RWPE1 (cell line): ENCODE data around the gene DUOX2.
"Not testable (repeated sequence)": the region's sequence is repeated elsewhere in the genome, so short reads cannot be mapped to it uniquely, and the experiment has no call there.

Source experiments
- CTCF ChIA-PET: fragments of 350-600 bp; sonication (Branson Sonifier 250); formaldehyde crosslinking; extraction: SDS; loops from one replicate; lab custom pipeline; 2021; lab: Yijun Ruan, JAX
- POLR2A ChIA-PET: fragments of 400-600 bp; formaldehyde crosslinking; extraction: SDS; loops from one replicate; lab custom pipeline; 2020; ENCODE audit warnings: antibody characterized with exemption; ENCODE audit not compliant: low non-redundant PET; lab: Yijun Ruan, JAX
- DNase-seq: peaks from one replicate; pipeline ENCODE4 v3.0.0; 2012; ENCODE audit warnings: low spot score
- H3K27ac ChIP-seq: fragments of 450-650 bp; 2 replicates; pipeline ENCODE4 v1.5.1; 2017
- TF ChIP-seq, protein P1 (sequence below): fragments of 450-650 bp; conservative IDR thresholded peaks from 2 replicates; pipeline ENCODE4 v1.5.1; 2017; ENCODE audit warnings: low read depth, mild to moderate bottlenecking

Gene DUOX2

DNA sequence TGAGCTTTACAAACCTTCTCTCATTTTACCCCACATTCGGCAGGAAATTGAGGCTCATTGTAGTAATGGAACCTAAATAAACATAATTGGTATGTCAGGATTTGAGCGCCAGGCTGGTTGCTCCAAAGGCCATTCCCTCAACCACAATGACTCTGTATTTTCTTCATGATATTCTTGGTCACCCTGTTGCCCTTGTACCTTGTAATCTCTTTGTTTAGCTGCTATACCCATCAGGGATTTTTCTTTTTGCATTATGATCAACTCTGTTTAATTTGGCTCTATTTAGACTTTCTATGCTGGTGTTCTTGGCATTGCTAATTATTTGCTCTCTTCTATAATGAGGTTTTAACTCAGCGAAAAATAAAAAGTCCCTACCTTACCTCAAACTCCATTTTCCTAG lies 29.8 kb downstream of the DUOX2 start:
- TF ChIP-seq, protein P1, sequence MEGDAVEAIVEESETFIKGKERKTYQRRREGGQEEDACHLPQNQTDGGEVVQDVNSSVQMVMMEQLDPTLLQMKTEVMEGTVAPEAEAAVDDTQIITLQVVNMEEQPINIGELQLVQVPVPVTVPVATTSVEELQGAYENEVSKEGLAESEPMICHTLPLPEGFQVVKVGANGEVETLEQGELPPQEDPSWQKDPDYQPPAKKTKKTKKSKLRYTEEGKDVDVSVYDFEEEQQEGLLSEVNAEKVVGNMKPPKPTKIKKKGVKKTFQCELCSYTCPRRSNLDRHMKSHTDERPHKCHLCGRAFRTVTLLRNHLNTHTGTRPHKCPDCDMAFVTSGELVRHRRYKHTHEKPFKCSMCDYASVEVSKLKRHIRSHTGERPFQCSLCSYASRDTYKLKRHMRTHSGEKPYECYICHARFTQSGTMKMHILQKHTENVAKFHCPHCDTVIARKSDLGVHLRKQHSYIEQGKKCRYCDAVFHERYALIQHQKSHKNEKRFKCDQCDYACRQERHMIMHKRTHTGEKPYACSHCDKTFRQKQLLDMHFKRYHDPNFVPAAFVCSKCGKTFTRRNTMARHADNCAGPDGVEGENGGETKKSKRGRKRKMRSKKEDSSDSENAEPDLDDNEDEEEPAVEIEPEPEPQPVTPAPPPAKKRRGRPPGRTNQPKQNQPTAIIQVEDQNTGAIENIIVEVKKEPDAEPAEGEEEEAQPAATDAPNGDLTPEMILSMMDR: no peak
- no peak overlapping the region for H3K27ac ChIP-seq
- DNase-seq: no peak
- POLR2A ChIA-PET: no interaction called here
- CTCF ChIA-PET: no interaction called here

DNA sequence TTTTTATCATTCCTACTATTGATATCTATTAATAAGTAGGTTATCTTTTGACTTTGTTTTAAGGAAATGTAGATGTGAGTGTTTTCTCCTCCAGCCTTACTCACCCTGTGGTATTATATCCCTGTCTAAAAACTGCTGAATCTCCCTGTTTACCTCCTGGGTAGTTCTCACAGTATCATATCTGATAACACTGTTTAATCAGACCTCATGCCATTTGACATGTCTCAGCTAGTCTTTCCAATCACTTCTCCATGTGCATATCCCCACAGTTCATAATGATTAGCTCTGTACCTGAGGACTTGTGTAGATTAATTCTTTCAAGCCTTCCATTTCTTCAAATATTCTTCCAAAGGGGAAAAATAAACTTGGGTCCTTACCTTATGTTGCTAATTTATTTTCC lies 30.7 kb downstream of the DUOX2 start:
- POLR2A ChIA-PET: no interaction called here
- TF ChIP-seq, protein P1: no peak
- DNase-seq: no peak
- CTCF ChIA-PET: no interaction called here
- H3K27ac ChIP-seq: no peak overlapping the region

DNA sequence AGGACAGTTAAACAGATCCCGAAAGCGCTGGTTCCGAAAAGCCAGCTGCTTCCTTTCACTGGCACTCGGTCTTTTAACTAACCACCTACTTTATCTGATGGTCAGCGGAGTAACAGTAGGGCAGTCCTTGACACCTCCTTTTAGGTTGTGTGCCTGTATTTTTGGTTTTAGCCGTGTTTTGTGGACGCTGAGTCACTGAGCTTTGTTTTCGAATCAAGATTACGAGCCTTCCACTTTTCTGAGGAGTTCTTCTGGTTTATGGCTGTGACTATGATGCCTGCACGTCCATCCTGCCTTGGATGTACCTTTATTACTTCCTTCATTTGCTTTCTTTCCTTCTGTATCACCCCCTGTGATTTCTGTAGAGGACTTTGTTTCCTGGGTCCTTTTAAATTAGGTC lies 31.6 kb downstream of the DUOX2 start:
- POLR2A ChIA-PET, DNase-seq, CTCF ChIA-PET, H3K27ac ChIP-seq: not testable (repeated sequence)

DNA sequence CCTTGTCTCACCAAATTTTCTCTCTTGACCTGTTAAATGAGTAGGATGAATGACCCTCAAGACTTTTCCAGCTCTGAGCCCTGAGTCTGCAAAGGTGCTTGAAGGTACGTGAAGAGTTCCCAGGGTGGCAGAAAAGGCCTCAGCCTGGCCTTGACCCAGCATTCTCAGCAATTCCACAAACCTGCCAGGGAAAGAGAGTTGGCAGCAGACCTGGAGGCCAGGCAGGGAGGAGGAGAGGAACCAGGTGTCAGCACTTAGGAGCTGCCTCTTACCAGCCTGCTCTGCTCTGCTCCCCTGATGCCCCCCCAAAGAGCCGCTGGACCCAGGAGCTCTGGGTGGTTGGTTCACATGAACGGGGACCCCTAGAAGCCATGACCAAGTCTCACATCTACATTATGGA lies 33.4 kb downstream of the DUOX2 start:
- CTCF ChIA-PET, DNase-seq, H3K27ac ChIP-seq: not testable (repeated sequence)
- POLR2A ChIA-PET: interaction anchor here (0.6 kb wide), 1 partner anchor 23 kb away, joined by 4 read pairs; no protein-coding TSS in a partner anchor

DNA sequence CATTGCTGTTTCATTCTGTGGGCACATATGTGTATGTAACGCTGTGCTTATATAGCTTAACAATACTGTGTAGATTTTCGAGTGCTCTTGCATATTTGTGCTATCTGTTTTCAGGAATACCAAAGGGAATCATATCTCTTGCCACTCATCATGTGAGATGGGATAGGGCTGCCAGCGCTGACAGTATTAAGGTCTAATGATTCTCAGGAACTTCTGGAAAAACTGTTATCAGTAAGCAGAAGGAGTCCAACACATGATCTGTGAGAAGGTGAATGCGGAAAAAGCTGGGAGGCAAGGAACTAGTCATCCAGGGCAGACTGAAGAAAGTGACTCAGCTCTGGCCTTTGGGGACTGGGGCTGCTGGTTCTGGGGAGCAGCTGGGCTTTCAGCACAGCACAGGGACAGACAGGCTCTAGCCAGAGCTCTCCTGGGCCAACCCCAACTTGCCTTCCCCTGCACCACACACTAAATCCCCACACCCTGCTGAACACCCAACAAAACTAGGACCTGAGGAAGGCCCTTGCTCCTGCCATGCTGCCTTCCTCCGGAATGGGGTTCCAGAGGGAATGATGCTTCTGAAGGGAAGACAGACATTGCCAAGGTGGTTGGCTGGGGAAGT lies 34.2 kb downstream of the DUOX2 start:
- CTCF ChIA-PET, POLR2A ChIA-PET, H3K27ac ChIP-seq, DNase-seq: not testable (repeated sequence)

- POLR2A ChIA-PET, DNase-seq, CTCF ChIA-PET: not testable (repeated sequence)
Measured at GRCh38 chr15:45079201-45079600, 34.8 kb downstream of the DUOX2 start.

GRCh38 chr15:45077391-45077790 lies 36.6 kb downstream of the DUOX2 start:
- DNase-seq, H3K27ac ChIP-seq, POLR2A ChIA-PET, CTCF ChIA-PET: not testable (repeated sequence)

More at GRCh38 chr15:45079201-45079600, 34.8 kb downstream of the DUOX2 start:
- H3K27ac ChIP-seq: not testable (repeated sequence)

DNA sequence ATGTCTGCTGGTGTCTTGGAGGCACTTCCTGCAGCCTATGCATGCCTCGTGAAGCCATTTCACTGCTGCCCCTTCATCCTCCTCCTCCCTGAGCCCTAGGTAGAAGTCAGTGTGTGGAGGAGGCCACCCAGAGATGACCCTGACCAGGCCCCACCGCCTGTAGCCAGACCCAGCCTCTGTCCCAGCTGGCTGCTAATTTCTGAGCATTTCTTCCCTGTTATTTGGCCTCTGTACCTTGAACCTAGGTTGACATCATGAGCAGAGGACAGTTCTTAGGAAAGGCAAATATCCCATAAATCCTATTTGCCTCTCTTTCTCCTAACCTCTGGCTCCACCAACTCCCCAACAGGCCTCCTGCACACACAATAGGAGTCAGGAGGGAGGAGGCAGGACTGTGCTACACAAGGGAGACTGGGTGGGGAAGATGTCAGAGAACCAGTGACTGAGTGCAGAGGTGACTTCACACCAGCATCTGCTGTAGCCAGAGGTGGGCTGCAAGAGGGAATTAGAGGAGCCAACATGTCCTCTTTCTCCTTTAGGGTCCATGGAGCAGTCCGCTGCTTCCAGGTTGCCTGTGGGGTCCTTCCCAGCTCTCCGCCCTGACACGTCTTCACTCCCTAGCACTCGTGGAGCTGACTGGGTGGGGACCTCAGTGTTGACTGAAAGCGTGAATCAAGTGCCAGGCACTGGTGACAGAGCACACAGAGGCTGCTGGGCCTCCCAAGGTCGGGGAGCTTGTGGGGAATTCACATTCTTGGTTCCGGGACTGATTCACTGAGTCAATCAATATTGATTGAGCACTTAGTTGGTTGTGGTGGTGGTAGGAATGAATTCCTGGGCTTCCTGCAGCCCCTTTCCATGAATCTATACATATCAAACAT lies 38.3 kb downstream of the DUOX2 start:
- DNase-seq, POLR2A ChIA-PET, H3K27ac ChIP-seq, CTCF ChIA-PET: not testable (repeated sequence)

GRCh38 chr15:45073602-45074001 lies 40.4 kb downstream of the DUOX2 start:
- POLR2A ChIA-PET, H3K27ac ChIP-seq, DNase-seq, CTCF ChIA-PET: not testable (repeated sequence)

GRCh38 chr15:45069942-45070360 lies 44.0 kb downstream of the DUOX2 start:
- DNase-seq, CTCF ChIA-PET, POLR2A ChIA-PET, H3K27ac ChIP-seq: not testable (repeated sequence)
